ENCODE data around the gene LEMD2.
A peak's percentile ranks its signal among the peaks of the same experiment; 100 is the strongest.
"Not testable (repeated sequence)": the region's sequence is repeated elsewhere in the genome, so short reads cannot be mapped to it uniquely, and the experiment has no call there.

LEMD2 gene

DNA sequence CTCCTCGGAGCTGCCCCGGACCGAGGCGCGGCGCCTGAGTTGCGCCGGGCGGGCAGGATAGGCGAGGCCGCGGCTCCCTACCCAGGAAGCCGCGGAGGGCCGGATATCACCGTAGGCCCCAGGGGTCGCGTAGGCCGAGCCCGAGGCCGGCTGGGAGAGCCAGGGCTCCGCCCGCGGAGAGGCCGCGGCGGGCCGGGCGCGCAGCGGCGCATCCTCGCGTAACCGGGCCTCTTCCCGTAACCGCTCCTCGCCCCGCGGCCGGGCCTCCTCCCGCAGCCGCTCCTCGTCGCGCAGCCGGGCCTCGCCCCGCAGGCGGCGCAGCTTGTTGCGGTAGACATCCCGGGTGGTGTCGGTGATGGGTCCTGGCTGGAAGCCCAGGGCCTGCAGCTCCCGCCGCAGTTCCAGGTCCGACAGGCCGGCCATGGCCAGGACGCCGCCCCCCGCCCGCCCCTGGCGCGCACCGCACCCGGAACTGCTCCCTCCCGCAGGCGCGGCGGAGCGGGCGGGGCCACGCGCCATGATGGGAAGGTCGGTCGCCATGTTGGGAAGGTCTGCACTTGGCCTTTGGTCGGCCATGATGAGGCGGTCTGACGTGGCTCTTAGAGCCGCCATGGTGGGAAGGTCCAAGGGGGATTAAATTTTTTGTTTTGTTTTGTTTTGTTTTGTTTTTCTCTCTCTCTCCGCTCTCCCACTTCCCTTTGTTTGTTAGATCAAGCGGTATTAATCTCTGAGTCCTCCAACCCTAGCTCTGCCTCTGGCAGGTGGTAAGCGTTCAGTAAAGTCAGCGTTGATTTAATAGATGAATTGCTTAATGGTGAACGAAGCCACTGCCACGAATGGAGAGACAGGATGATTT lies at the start of gene LEMD2:
Gene LEMD2, minus strand, starts transcription at position 437 of the 856 bp plus-strand sequence. Its CDS starts 14 bp downstream, at position 423.
- peak; percentile 97 for DNase-seq

DNA sequence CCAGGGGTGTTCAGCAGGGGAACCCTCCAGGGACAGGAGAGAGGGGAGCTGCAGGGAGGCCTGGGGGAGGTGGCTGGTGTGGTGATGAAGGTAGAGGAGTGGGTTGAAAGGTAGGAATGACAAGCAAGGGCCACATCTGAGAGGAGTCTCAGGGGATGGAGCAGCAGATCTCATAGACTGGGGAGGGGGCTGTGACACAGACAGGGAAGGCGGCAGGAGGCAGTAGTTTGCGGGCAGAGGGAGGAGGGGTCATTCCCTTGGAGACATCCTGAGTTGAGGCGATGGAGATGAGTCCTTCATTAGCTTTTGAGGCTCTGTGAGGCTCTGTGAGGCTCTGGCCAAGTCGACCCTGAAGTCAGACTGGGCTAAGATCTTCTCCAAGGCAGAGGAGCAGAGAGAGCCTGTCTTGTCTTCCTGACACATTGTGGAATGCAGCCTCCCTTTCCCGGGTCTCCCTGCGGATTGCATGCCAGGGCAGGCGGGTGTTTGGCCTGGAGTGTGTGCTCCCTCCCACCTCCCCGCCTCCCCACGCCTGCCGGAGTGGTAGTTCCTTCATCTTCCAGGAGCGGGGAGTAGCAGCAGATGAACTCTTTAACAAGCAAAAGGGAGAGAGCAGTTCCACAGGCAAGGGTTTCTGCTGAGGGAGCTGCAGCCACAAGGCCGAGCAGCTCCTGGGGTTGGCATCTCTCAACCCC lies 49.2 kb upstream of the LEMD2 start:
- peak; percentile 51 for DNase-seq

DNA sequence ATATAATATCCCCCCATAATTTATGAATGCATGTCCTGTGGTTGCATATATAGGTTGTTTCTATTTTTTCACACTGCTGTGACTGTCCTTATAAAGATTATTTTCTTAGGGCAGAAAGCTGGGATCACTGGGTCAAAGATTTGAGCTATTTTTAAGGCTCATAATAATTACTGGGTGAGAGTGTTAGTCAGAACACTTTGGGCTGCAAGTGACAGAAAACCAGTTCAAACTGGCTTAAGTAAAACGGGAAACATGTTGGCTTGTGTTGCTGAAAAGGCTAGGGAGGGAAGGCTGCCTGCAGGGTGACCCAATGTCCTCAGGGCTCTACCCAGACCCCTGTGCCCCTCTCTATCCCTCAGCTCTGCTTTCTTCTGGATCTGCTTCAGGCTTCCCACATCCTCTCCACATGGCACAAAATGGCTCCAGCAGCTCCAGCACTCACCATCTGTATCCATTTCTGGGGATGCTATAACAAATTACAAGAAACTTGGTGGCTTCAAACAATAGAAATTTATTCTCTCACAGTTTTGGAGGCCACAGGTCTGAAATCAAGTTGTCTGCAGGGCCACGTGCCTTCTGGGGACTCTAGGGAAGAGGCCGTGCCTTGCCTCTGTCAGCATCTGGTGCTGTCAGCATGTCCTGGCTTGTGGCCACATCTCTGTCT lies 48.0 kb upstream of the LEMD2 start:
- DNase-seq, result no peak

DNA sequence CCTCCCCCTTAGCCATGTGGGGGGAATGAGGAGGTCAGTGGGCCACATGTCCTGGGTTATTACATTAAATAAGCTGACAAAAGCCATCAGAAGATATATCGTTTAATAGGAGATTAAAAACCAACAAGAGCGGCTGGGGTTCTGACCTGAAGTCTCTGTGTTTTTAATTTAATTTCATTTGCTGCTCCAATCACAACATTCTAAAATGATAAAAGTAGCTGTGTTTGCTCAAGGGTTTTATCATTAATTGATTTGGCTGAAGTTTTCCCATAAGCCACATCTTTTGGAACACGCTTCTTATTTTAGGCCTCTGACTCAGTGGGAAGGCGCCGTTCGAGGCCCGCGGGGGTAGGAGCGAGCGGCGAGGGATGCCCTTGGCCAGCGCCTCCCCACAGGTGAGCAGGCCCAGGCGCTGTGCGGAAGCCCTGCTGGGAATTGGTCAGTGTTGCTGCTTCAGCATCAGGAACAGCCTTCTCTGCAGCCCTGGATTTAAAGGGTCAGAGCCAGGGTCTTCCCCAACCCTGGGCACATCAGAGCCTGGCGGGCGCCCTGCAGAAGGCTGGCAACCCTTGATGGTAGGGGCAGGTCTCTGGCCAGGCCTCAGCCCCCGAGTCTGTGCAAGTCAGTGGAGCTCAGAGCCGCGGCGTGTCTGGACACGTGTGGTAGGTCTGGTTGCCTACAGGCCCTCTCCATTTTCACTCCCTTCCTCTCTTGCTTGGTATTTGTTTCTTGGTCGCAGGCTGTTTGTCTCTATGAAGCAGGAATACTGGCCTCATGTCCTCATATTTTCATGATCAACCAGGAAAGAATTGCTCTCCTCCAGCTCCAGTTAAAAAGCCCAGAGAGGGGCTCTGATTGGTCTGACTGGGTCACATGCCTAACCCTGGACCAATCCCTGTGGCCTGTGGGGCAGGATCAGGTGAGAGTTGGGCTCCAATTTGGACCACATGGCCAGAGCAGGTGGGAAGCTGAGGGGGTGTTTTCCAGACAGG lies 45.8 kb upstream of the LEMD2 start:
- peak; percentile 35 for DNase-seq

DNA sequence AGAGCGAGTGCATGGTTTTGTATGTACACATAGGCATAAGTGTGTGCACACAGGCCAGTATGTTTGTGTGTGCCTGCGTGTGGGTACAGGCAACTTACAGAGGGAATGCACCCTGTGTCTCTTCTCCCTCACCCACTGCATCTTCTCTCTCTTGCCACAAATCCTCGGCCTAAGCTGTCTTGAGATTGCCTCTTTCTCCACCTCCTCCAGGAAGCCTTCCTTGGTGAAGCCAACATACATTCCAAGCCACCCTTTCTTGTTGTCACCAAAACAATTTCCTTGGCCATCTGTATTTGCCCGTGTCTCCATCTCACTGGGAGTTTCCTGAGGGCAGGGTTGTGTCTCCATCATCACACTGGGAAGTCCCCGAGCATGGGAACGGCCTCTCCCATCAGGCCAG lies 44.7 kb upstream of the LEMD2 start:
- DNase-seq, result no peak

DNA sequence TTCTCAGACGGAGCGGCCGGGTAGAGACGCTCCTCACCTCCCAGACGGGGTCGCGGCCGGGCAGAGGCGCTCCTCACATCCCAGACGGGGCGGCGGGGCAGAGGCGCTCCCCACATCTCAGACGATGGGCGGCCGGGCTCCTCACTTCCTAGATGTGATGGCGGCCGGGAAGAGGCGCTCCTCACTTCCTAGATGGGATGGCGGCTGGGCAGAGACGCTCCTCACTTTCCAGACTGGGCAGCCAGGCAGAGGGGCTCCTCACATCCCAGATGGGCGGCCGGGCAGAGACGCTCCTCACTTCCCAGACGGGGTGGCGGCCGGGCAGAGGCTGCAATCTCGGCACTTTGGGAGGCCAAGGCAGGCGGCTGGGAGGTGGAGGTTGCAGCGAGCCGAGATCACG lies 43.9 kb upstream of the LEMD2 start:
- not testable (repeated sequence) for DNase-seq

DNA sequence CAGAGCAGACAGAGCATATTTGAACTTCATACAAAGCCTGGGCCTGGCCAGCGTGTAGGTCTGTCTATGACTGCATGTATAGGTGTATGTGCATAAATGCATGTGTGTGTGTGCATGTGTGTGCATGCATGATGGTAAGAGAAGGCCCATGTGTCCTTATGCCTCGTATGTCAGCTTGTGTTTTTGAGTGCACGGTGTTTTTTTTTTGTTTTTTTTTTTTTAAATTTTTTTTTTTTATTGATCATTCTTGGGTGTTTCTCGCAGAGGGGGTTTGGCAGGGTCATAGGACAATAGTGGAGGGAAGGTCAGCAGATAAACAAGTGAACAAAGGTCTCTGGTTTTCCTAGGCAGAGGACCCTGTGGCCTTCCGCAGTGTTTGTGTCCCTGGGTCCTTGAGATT lies 42.8 kb upstream of the LEMD2 start:
- not testable (repeated sequence) for DNase-seq

DNA sequence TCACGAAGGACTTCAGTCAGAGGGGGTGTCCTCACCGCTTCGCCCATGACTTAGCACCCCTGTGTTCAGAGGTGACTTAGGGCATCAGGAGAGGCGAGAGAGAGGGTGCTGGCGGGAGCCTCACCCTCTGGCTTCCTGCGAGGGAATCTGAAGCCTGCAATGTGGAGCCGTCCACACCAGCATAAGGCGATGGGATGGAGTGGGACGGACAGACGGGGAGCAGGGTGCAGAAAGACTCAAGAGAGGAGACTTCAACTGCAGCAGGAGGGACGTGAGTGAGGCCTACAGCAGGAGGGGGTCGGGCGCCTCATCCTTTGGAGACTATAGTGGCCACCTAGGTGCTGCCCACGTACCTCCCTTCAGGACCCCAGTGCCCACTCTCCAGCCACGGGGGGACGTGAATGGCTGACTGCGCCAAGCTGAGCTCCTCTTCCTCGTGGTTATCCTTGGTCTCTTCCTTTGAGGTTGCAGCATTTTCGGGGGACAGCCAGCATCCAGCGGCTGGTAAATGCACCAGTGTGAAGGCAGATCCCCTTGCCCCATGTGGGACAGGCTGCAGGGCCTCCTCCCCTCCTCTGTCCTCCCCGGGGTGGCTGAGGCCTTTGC lies 41.8 kb upstream of the LEMD2 start:
- DNase-seq, result no peak

DNA sequence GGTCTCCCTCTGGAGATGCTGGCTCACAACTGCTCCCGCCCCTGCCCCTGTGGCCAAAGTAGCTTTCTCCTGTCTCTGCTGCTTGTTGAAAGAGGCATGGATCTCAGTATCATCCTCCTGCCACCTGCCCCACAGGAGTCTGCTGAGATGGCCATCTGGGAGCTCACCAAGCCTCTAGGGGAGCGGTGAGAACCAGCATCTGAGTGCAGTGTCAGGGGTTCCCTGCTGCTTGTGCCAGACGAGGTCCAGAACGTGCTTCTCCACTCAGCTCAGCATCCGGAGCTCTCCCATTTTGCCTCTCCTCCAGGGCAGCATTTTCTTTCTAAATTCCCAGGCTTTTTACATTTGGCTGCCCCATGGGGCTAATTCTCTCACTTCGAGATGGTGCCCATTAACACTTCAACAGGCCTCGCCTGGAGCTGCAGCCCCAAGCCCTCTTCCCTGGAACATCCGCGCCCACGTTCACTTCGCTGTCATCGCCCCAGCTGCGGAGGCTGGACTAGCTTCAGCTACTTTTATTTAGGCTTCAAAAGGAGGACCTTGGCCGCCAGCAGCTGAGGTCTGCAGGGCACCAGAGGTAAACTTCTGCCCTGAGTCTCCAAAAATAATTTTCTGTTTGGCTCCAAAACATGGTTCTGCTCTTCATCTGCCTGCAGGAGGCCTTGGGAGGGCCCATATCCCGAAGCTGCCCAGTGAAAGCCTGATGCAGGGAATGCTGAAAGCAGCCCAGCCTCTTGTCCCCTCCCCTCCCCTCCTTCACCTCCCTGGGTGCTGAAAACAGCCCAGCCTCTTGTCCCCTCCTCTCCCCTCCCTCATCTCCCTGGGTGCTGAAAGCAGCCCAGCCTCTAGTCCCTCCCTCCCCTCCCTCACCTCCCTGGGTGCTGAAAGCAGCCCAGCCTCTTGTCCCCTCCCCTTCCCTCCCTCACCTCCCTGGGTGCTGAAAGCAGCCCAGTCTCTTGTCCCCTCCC lies 40.1 kb upstream of the LEMD2 start:
- DNase-seq, result peak; percentile 82

DNA sequence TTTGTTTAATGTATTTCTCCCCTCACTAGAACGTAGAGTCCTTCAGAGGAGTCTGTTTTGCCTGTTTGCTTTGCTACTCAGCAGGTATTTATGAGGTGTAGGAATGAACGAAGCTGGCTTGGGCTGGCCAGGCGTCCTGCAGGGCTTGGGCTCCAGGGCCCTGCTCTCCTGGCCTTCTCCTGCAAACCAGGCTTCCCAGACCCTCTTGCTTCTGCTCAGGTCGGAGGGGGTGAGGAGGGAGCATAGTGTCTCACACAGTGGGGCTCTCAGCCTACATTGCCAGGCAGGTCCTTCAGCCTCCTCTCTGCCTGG lies 39.5 kb upstream of the LEMD2 start:
- DNase-seq, result no peak

DNA sequence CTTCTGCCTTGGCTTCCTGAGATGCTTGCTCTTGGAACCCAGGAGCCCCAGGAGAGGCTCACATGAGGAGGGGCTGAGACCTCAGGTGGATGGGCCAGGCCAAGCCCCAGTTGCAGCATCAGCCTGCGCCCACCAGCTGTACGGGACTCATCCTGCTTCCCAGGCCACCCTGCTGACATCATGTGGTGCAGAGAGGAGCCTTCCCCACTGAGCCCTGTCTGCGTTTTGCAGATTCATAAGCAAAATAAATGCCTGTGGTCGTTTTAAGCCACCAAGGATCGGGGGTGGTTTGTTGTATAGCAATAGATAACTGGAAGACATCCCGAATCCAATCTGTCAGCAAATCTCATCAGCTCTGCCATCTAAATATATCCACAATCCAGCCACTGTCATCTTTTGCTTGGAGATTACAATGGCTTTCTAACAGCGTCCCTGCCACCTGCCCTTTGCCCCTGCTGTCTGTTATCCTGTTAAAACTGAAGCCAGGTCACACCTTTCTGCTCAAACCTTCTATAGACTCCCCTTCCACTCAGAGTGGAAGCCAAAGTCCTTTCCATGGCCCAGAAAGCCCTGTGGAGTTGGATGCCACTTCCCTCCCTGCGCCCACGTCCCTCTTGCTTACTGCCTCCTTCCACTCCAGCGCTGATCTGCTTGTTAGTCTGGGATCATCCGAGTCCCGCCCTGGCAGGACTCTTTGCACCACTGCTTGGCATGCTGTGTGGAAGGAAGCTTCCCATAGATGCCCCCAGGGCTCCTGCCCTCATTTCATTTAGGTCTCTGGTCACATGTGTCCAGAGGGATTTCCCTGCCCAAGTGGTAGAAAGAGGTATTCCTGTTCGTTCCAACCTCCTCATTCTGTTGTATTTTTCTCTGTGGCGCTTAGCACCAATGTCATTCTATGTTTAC lies 38.9 kb upstream of the LEMD2 start:
- DNase-seq, result peak; percentile 59

DNA sequence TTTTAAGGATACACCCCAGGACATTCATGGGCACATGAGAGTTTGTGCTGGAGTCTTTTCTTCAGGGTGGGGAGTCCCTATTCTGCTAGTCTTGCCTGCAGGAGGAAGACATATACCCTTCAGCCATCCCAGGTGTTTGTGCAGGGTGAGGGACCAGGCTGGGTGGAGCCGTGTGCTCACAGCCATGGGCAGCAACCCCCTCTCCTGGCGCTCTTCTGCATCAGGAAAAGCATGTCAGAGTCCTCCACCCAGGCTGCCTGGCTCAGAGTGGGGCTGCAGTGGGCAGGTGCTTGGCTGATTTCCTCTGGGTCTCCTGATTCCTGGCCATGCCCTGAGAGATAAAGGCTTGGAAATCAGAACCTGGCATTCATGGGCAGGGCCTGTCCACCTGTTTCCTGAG lies 37.6 kb upstream of the LEMD2 start:
- DNase-seq, result peak; percentile 31

DNA sequence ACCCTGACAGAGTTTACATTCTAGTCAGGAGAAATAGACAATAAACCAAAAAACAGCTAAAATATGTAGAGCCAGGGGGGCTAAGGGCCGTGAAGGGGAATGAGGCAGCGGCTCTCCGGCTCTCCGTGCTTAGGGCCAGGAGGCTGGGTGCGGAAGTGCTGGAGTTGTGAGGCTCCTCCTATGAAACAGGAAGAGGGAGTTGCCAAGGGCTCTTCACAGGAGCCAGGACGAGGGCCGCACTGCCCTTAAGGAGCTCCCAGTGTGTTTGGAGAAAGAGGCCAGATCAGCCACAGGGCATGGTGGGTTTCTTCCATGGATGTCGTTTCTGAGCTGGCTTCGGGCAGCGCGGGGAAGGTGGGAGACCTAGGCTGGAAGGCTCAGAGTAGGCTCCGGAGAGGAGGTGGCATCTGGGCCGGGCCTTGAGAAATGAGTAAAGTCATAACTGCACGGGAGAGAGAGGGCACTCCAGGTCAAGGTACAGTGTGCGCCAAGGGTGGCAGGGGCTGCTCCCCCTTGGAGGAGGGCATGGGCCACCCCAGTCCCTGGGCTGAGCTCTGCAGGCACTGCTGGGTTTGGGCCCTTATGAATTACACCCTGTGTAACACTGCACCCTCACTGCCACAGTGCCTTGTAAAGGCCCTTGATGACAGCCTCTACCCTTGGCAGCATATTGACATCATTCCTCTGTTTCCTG lies 35.7 kb upstream of the LEMD2 start:
- DNase-seq, result no peak

DNA sequence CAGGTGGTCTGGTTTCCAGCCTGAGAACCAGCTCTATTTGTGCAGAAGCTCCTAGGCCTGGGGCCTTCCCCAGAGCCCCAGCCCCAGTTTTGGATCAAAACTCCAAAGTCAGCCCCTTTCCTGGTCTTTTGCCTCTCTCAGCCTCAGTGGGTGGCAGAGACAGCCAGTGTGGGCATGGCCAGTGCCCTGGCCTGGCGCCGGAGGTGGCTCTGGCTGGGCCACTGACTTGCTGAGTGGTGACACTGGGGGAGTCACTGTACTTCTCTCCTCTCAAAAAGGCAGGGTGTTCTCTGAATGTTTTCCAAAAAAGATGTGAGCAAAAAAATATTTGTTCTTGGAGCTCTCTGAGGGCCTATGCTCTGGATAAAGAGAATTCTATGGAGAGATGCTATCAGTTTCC lies 34.9 kb upstream of the LEMD2 start:
- no peak for DNase-seq

DNA sequence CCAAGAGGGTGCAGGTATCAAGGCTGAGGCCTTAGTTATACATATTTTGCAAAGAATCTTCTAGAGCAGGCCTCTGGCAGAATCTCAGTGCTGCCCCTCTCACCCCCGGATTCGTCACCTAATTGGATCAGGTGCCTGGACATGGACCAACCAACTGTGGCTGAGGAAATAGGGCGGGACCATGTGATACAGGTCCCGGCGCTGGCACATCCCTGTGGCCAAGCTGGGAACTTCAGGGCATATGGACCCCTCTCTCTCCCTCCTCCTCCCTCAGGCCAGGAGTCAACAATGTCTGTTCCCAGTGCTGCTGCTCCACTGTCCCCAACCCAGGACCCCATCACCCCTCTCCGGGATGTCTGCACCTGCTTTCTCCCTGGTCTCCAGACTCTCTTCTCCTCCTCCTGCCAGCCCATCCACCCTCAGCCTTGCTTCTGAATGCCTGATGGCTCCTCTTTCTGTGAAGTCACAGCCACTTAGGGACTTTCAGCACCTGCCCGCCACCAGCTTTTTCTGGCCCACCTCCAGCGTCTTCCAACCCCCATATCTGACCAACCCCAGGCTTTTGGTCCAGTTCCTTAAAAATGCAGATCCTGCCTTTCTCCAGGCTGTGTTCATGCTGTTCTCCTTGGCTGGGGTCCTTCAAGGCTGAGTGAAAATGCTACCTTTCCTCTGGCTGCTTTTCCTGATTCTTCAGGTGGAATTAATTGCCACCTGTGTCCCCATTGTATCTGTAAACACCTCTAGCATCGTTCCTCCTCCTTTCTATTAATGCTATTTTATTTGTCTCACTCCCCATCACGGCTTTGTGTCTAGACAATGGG lies 33.9 kb upstream of the LEMD2 start:
- peak; percentile 97 for DNase-seq

DNA sequence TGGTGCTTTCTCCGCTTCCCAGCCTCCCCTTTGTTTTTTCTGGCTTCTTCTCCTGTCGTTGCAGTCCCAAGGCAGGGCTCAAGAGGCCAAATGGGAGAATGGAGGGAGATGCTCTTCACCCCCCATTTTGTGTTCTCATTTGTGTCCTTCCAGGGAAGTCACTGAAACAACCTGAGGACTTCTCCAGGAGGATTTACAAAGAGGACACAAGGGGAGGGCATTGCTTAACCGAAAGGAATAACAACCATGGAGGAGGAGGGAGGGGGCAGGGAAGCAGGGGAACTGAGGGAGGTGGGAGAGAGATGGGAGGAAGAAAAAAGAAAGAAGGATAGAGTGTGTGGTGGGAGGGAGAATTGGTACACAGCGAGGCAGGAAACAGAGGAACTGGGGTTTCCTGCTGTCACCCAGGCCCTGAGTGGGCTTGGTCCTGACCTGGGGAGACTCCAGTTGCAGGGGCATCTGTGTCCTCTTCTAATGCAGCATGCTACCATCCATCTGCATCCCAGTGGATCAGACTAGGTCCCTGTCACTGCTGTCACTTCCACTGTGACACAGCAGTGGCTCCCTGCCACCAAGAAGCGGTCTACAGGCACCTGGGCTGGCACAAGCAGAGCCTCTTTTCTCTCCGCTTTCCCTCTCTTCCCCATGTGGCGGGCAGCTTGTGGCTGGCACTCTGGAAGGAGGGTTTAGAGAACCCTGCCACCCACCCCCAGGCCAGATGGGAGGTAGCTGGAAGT lies 32.0 kb upstream of the LEMD2 start:
- DNase-seq, result no peak

DNA sequence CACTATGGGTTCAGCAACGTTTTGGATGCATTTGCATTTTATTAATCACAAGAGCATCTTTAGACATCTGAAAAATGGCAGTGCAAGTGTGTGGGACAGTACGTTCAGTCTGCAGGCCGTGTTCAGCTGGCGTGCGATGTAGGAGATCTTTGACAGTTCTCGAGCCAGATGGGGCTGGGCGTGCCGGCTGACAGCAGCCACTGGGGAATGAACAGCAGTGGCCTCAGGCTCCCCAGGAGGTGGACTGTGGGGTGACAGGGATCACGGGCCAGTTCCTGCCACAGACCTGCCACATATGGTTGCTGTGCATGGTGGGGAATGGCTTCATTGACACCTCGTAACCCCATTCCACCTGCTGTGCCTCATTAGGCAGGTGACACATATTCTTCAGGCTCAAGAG lies 31.3 kb upstream of the LEMD2 start:
- no peak for DNase-seq

DNA sequence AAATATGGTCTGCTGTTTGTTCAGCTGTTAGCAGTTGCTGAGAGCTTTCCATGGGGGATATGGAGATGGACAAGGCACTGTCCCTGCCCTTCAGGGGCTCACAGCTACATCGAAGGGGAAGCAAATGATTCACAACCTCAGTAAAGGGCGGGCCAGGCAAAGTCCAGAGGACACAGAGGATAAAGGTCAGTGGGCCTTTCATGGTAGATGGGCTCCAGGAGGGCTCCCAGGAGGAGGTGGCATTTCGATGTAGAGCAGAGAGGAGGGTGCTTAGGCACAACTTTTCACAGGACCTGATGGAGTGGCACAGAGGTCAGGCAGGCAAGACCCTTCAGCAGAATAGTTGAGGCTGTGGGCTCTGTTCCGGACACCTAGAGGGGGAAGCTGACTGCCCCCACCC lies 30.1 kb upstream of the LEMD2 start:
- DNase-seq, result no peak

Measured in NCI-H82 (cell line).